ENCODE measurements around the gene GPRIN2.
A peak's percentile ranks its signal among the peaks of the same experiment; 100 is the strongest.
"Not testable (repeated sequence)": the region's sequence is repeated elsewhere in the genome, so short reads cannot be mapped to it uniquely, and the experiment has no call there.

Gene GPRIN2

DNA sequence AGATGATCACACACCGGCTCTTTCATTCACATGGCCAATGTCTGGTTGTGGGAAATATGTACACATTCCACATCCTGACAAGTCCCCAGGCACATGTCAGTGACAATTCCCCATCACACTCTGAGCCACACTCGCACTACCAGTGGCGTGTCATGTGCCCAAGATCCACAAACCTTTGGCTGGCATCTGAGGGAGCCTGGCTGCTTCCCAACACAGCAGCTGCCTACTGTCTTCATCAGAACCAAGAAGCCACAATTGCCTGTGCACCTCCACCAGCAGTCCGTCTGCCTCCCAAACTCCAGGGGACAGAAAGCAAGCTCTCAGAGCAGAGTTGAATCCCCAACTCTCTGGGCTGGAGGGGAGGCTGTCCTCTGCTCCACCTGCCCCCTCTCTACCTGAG, 16.3 kb upstream of the GPRIN2 start:
- FAIRE-seq; DNase-seq (ENCODE audit: extremely low spot score, insufficient read length, low read depth): not testable (repeated sequence)

DNA sequence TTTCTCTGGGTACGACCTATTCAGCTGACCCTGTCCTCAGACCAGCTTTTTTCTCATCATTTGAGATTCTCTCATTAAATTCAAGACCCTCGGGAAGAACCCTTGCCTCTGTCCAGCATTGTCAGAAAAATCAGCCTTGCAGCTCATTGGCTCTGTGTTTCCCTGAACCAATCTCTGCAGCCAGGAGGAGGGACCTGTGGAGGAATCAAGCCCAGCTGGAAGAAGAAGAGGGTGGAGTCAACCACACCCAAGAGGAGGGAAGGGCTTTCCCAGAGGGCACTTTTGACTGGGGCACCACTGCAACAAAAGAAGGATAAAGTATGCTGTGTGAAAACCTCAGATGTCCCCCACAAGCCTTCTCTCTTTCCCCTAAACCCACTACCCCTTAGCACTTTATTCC, 14.2 kb upstream of the GPRIN2 start:
- FAIRE-seq; DNase-seq (ENCODE audit: extremely low spot score, insufficient read length, low read depth): not testable (repeated sequence)

DNA sequence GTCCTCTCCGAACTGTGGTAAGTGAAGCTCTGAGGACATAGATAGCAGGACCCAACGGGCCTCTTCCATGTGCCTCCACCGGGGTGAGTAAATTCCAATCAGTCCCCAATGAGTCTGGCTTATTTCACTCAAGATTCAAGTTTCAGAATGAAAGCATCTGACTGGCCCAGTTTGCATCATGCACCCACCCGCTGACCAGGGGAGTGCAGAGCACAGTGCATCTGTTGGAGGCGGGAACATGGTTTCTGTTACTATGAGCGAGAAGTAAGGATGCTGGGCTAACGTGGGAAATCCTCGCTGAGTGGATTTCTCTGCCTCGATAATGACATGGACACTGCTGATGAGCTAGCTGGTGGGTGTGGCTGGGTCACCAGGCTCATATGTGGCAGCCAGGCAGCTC, 10.7 kb upstream of the GPRIN2 start:
- not testable (repeated sequence) for FAIRE-seq; DNase-seq (ENCODE audit: extremely low spot score, insufficient read length, low read depth)

DNA sequence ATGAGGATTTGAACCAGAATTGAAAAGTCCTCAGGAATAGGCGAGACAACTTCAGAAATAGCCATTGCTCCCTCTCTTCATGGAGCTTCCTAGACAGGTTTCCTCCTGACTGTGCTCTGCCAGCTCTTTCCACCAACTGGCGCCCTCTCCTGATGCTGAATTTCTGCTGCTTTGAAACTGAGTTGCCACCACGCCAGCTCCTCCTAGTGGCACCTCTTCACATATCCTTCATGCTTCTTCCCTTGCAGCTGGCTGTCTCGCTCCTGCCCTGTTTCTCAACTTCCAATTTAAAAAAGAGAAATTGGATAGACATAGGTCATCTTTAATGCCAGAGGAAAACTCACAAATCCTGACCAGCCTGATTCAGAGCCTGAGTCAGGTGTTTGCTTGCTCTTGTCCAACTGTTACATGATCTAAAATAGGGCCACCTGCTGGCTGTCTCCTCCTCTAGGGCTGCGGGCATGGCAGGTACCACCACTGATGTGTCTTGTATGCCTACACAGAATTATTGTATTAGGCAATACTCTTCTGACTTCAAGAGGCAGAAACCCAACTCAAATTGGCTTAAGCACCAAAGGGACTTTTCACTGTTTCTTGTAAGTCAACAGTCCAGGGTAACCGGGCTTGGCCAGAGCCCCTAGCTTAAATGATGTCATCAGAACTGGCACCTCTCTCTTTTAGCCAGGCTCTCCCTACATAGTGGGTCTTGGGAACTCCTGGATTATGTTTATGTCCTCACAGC, 9.3 kb upstream of the GPRIN2 start:
- FAIRE-seq, result peak; percentile 71
- not testable (repeated sequence) for DNase-seq (ENCODE audit: extremely low spot score, insufficient read length, low read depth)

DNA sequence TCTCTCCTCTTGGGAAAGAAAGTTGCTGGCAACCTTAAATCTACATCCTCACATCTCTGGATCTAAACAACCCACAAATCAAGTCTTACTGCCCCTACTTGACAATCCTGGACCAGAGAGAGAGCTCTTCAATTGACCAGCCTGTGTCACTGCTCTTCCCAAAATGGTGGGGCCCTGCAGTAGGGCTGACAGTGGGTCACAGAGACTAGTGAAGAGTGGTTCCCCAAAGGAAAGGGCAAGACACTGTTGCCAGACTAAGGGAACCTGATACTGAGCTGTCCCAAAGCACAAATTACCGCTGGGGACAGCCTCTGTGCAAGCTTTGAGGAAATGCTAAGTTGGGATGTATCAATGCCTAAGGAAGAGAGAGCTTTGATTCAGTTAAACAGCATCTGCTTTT, 4.5 kb upstream of the GPRIN2 start:
- FAIRE-seq, result no peak

DNA sequence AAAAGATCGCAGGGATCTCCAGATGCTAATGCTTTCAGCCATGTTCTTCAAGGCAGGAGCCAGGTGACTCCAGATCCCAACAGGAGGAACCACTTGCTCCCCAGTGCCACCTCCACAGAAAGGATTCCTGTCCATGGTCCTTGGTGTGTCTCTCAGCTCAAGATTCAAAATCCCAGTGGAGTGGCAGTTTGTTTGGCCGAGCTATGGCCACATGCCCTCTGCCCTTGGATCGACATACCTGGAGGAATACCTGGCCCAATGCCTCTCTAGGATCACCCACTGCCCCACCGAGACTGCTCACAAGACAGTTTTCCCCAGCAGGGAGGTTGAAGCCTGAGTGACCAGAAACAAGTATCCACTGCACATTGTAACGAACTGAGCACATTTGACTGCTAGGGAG, 3.9 kb upstream of the GPRIN2 start:
- FAIRE-seq (no peak), DNase-seq (ENCODE audit: extremely low spot score, insufficient read length, low read depth) (no peak)

More for the DNA sequence above, 4.5 kb upstream of the GPRIN2 start:
- DNase-seq (ENCODE audit: extremely low spot score, insufficient read length, low read depth), result no peak

DNA sequence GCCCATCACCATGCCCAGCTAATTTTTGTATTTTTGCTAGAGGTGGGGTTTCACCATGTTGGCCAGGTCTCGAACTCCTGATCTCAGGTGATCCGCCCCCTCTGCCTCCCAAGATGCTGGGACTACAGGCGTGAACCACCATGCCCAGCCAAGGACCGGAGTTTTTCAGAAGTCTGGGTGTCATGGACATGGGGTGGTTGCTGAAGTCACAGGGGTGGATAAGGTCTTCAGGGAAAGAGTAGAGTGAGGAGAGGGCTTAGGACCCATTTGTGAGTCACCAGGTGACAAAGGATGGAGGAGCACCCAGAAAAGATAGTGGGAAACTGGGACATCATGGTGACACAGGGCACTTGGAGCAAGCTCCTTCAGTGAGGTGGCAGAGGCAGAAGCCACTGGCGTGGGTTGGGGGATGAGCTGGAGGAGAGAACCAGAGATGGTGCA, 2.8 kb upstream of the GPRIN2 start:
- DNase-seq (ENCODE audit: extremely low spot score, insufficient read length, low read depth) (no peak), FAIRE-seq (no peak)

DNA sequence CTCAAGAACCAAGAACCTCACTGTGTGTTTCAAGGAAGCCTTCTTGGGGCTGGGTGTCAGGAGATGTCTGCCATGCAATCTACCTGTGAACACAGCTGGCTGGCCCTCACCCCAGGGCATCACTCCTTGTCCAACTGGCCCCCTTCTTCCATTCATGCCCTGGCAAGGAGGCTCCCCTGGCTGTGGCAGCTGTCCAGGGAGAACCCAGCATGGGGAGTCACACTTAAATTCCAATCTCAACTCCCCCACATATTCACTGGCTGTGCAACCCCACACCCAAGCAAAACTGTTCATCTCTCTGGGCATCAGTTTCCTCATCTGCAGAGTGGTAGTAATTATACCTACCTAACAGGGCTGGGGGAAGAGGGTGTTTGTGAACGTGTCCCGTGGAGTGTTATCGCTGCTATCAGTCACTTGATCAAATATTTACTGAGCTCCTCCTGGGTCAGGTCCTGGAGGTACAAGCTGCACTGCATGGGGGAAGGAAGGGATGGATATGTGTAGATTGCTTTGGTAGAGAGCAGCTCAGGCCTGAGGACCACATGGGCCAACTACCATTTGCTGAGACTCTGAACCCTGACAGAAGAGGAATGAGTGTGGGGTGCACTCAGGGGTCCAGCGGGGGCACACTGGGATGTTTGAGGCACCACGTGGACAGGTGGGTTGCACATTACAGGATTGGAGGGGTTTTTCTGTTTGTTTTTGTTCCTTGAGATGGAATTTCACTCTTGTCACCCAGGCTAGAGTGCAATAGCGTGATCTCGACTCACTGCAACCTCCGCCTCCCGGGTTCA, 2.1 kb upstream of the GPRIN2 start:
- DNase-seq (ENCODE audit: extremely low spot score, insufficient read length, low read depth) (no peak), FAIRE-seq (no peak)

GRCh38 chr10:46558122-46558391, 1.6 kb upstream of the GPRIN2 start:
- no peak for DNase-seq (ENCODE audit: extremely low spot score, insufficient read length, low read depth)
- FAIRE-seq, result no peak

- FAIRE-seq (no peak), DNase-seq (ENCODE audit: extremely low spot score, insufficient read length, low read depth) (no peak)
Observed at GRCh38 chr10:46557319-46558121, 1.1 kb upstream of the GPRIN2 start.

DNA sequence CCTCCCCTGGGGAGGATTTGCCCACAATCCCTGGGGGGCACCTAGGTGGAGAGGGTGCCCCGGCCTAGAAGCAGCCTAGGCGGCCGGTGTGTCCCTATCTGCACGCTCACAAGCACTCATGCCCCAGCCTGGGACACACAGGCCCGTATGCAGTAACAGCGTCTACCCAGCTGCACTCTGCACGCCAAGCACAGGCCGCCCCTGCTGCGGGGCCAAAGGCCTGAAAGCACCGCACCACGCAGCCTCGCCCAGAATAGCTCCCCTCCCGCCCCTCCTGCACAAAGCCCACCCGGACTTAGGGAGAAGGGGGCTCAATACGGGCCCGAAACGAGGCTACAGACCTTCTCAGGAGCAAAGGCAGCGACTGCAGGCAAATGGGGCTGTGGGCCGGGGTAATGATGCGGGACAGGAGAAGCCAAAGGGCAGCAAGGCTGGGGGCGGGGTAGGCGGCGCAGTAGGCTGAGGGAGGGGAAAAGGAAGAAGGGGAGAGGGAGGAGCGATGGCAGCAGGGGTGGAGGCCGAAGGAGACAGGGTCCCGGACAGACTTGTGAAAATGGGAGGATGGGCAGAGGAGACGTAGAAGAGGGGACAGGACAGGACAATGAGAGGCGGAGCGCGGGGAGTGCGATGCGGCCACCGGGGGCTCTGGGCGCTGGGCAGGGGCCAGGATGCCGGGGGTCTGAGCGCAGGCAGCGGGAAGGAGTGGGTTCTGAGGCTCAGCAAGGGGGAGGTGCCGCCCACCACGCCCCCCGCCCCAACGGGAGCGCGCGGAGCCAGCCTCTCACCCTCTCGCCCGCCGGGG, 544 bp downstream of the GPRIN2 start:
- DNase-seq (ENCODE audit: extremely low spot score, insufficient read length, low read depth), result no peak
- no peak for FAIRE-seq

GRCh38 chr10:46555366-46555712, 1.1 kb downstream of the GPRIN2 start:
- DNase-seq (ENCODE audit: extremely low spot score, insufficient read length, low read depth) (no peak), FAIRE-seq (no peak)

DNA sequence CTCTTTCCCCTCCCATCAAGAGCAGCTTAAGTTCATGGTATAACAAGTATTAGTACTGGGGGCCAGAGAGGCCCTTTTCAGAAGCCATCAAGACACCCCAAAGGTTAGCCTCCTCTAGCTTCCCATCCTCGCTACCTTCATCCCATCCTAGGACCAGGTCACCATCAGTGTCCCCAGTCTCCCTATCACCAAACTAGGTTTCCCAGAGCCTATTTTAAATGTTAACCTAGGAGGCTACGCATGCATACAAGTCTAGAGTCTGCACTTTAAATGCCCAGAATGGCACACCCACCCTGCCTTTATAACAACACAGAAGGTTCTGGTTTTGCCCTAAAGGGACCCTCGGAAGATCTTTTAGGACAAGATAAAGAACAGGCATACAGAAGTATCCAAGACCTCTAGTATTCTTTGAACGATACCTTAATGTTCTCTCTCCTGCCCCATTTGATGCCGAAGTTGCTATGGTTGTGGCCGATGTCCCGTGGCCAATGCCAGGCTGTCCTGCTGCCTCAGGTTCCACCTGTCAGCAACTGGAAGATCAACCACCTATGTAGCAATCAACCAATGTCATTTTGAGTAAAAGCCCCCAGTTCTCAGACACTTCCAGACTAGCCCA, 2.2 kb downstream of the GPRIN2 start:
- DNase-seq (ENCODE audit: extremely low spot score, insufficient read length, low read depth) (no peak), FAIRE-seq (no peak)

DNA sequence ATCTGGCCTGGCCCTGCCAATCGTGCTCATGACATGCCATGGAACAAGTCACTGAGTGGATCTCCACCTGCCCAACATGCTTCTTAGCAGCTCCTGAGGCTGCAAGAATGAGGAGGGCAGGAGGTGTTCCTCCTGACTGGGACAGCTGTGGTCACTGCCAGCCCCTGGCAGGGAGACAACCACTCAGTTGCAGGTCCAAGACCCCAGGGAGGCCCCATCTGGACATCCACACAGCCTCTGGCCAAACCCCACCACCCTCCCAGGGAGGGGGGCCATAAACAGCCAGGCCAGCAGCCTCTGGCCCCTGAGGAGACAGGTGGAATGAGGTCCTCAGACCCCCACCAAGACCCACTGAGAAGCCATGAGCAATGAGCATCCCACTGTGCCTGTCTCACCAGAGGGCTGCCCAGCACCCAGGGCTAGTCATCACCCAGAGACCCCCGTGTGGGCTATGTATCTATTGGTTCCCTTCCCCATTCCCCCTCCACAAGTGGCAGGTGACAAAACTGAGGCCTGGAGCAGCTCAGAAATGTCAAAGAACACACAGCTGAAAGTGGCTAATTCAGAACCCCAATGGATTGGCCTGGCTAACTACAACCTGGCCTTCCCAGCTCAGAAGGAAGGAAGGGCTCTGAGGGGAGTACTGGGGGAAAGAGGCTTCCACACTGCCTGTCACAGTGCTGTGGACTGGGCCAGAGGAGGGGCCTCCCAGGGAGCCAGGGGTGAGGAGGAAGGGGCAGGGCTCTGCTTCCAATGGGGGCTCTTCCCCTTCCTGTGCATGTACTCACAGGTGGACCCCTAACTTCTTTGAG, 3.0 kb downstream of the GPRIN2 start:
- FAIRE-seq (no peak), DNase-seq (ENCODE audit: extremely low spot score, insufficient read length, low read depth) (no peak)

DNA sequence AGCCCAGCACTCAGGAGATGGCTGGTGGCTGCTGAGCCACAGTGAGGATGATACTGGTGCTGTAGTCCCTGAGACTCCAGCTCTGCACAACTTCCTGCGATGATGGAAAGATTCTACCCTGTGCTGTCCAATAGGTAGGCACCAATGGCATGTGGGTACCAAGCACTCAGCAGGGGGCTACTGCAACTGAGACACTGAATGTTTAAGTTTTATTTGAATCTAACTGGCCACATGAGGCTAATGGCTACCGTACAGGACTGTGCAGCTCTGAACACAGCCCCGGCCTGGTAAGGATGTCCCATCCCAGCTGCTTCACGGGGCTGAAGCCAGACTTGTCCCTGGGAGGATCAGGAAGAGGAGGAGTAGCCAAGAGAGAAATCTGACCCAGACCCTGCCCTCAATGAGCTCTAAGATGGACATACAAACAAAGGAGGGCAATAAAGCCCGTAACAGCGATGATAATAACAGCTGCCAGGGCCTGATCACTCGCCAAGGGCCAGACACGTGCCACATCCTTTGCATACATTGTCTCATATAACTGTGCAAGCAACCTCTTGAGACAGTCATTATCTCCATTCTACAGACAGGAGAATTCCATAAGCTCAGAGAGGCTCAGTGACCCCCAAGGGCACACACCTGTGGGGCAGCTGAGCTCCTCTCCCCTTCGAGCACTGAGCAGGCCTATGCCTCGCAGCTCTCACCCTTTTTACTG, 3.8 kb downstream of the GPRIN2 start:
- FAIRE-seq (no peak), DNase-seq (ENCODE audit: extremely low spot score, insufficient read length, low read depth) (no peak)

- DNase-seq (ENCODE audit: extremely low spot score, insufficient read length, low read depth) (no peak), FAIRE-seq (no peak)
Observed at GRCh38 chr10:46551701-46552525, 4.5 kb downstream of the GPRIN2 start.
